HEK293 (cell line): ENCODE measurements around the gene HARS1.

Experiments used
- CTCF ChIA-PET: fragments of 350-600 bp; formaldehyde crosslinking; extraction: SDS; loops from one replicate; lab custom pipeline; 2021; ENCODE audit warnings: antibody characterized with exemption; lab: Yijun Ruan, JAX
- POLR2A ChIA-PET: fragments of 300-600 bp; formaldehyde crosslinking; extraction: SDS; loops from one replicate; lab custom pipeline; 2020; ENCODE audit warnings: antibody characterized with exemption, inconsistent platforms; lab: Yijun Ruan, JAX
- H3K27ac ChIP-seq: fragments of 200-500 bp; sonication (Bioruptor generic); 2 replicates; pipeline ENCODE4 v1.5.1; 2014; ENCODE audit warnings: low read depth, low read length, control low read depth, inconsistent platforms; ENCODE audit errors: extremely low read depth
- H3K36me3 ChIP-seq, 2 experiments: fragments of 200-500 bp in 1 of 2; sonication (Bioruptor generic) in 1 of 2; 1 replicate in 1 of 2; 2 replicates in 1 of 2; pipeline ENCODE4 v1.5.1; 2014 to 2017; ENCODE audit warnings: inconsistent platforms in 2 of 2, low read length in 2 of 2; ENCODE audit not compliant: control insufficient read depth in 2 of 2, insufficient read depth in 1 of 2
- H3K4me1 ChIP-seq: fragments of 200-500 bp; sonication (Bioruptor generic); 2 replicates; pipeline ENCODE4 v1.5.1; 2014; ENCODE audit warnings: mild to moderate bottlenecking, low read length, inconsistent platforms; ENCODE audit not compliant: control insufficient read depth, insufficient read depth
- H3K4me3 ChIP-seq: 2 replicates; pipeline ENCODE4 v1.5.1; 2011; ENCODE audit warnings: low read depth, mild to moderate bottlenecking, control low read depth, low read length, moderate library complexity
- H3K9me3 ChIP-seq: fragments of 200-500 bp; sonication (Bioruptor generic); 2 replicates; pipeline ENCODE4 v1.5.1; 2014; ENCODE audit warnings: low read depth, low read length, inconsistent platforms; ENCODE audit not compliant: control insufficient read depth, insufficient read depth
- BCL11A ChIP-seq: fragments of 450-650 bp; formaldehyde crosslinking; IDR thresholded peaks from 2 replicates; pipeline ENCODE4 v1.5.1; 2016; ENCODE audit warnings: low read depth, missing biosample characterization, missing genetic modification characterization
- GFI1B ChIP-seq: fragments of 450-650 bp; formaldehyde crosslinking; IDR thresholded peaks from 2 replicates; pipeline ENCODE4 v1.5.1; 2016; ENCODE audit warnings: missing biosample characterization, missing genetic modification characterization
- GLI4 ChIP-seq: fragments of 450-650 bp; formaldehyde crosslinking; IDR thresholded peaks from 2 replicates; pipeline ENCODE4 v1.5.1; 2016; ENCODE audit warnings: missing biosample characterization, missing genetic modification characterization
- INSM2 ChIP-seq: fragments of 450-650 bp; formaldehyde crosslinking; IDR thresholded peaks from 2 replicates; pipeline ENCODE4 v1.5.1; 2016; ENCODE audit warnings: missing biosample characterization, missing genetic modification characterization
- SCRT1 ChIP-seq: fragments of 450-650 bp; formaldehyde crosslinking; IDR thresholded peaks from 2 replicates; pipeline ENCODE4 v1.5.1; 2016; ENCODE audit warnings: missing biosample characterization, missing genetic modification characterization, borderline replicate concordance
- YY2 ChIP-seq: fragments of 450-650 bp; formaldehyde crosslinking; IDR thresholded peaks from 2 replicates; pipeline ENCODE4 v1.5.1; 2016; ENCODE audit warnings: missing biosample characterization, missing genetic modification characterization
- ZBTB11 ChIP-seq: fragments of 450-650 bp; formaldehyde crosslinking; conservative IDR thresholded peaks from 2 replicates; pipeline ENCODE4 v1.5.1; 2016; ENCODE audit warnings: low read depth, missing biosample characterization, missing genetic modification characterization
- ZBTB20 ChIP-seq: fragments of 450-650 bp; formaldehyde crosslinking; IDR thresholded peaks from 2 replicates; pipeline ENCODE4 v1.5.1; 2016; ENCODE audit warnings: missing biosample characterization, missing genetic modification characterization
- ZBTB26 ChIP-seq: fragments of 450-650 bp; formaldehyde crosslinking; optimal IDR thresholded peaks from 2 replicates; pipeline ENCODE3; 2016; ENCODE audit warnings: missing biosample characterization, mild to moderate bottlenecking, missing genetic modification characterization
- ZFP41 ChIP-seq: fragments of 450-650 bp; formaldehyde crosslinking; IDR thresholded peaks from 2 replicates; pipeline ENCODE4 v1.5.1; 2016; ENCODE audit warnings: missing biosample characterization, missing genetic modification characterization, borderline replicate concordance
- ZNF114 ChIP-seq: fragments of 450-650 bp; formaldehyde crosslinking; IDR thresholded peaks from 2 replicates; pipeline ENCODE4 v1.5.0; 2017; ENCODE audit warnings: missing biosample characterization, missing genetic modification characterization
- ZNF140 ChIP-seq: fragments of 450-650 bp; formaldehyde crosslinking; IDR thresholded peaks from 2 replicates; pipeline ENCODE4 v1.5.1; 2016; ENCODE audit warnings: missing biosample characterization, missing genetic modification characterization
- ZNF155 ChIP-seq: fragments of 450-650 bp; formaldehyde crosslinking; IDR thresholded peaks from 2 replicates; pipeline ENCODE4 v1.5.1; 2016; ENCODE audit warnings: missing biosample characterization, missing genetic modification characterization
- ZNF184 ChIP-seq: fragments of 450-650 bp; IDR thresholded peaks from 2 replicates; pipeline ENCODE4 v1.5.1; 2018; ENCODE audit warnings: missing biosample characterization, mild to moderate bottlenecking, missing genetic modification characterization
- ZNF2 ChIP-seq: fragments of 450-650 bp; formaldehyde crosslinking; IDR thresholded peaks from 2 replicates; pipeline ENCODE4 v1.5.1; 2016; ENCODE audit warnings: missing biosample characterization, missing genetic modification characterization
- ZNF266 ChIP-seq: fragments of 450-650 bp; formaldehyde crosslinking; IDR thresholded peaks from 2 replicates; pipeline ENCODE4 v1.5.1; 2016; ENCODE audit warnings: missing biosample characterization, missing genetic modification characterization, low read depth
- ZNF391 ChIP-seq: fragments of 450-650 bp; formaldehyde crosslinking; IDR thresholded peaks from 2 replicates; pipeline ENCODE4 v1.5.1; 2016; ENCODE audit warnings: low read depth, missing biosample characterization, missing genetic modification characterization, borderline replicate concordance
- ZNF423 ChIP-seq: fragments of 450-650 bp; formaldehyde crosslinking; IDR thresholded peaks from 2 replicates; pipeline ENCODE4 v1.5.1; 2016; ENCODE audit warnings: missing biosample characterization, missing genetic modification characterization
- ZNF488 ChIP-seq: fragments of 450-650 bp; formaldehyde crosslinking; IDR thresholded peaks from 2 replicates; pipeline ENCODE4 v1.5.1; 2016; ENCODE audit warnings: missing biosample characterization, missing genetic modification characterization
- ZNF521 ChIP-seq: fragments of 450-650 bp; formaldehyde crosslinking; IDR thresholded peaks from 2 replicates; pipeline ENCODE4 v1.5.1; 2017; ENCODE audit warnings: missing biosample characterization, mild to moderate bottlenecking, missing genetic modification characterization
- ZNF555 ChIP-seq: fragments of 450-650 bp; formaldehyde crosslinking; conservative IDR thresholded peaks from 2 replicates; pipeline ENCODE4 v1.5.1; 2017; ENCODE audit warnings: missing biosample characterization, mild to moderate bottlenecking, missing genetic modification characterization, inconsistent platforms
- ZNF561 ChIP-seq: fragments of 450-650 bp; IDR thresholded peaks from 2 replicates; pipeline ENCODE4 v1.5.1; 2018; ENCODE audit warnings: missing biosample characterization, missing genetic modification characterization, borderline replicate concordance
- ZNF768 ChIP-seq: fragments of 450-650 bp; formaldehyde crosslinking; IDR thresholded peaks from 2 replicates; pipeline ENCODE4 v1.5.1; 2018; ENCODE audit warnings: missing biosample characterization, mild to moderate bottlenecking, missing genetic modification characterization
- ZNF791 ChIP-seq: fragments of 450-650 bp; formaldehyde crosslinking; IDR thresholded peaks from 2 replicates; pipeline ENCODE4 v1.5.1; 2016; ENCODE audit warnings: missing biosample characterization, missing genetic modification characterization
- ZNF843 ChIP-seq: fragments of 450-650 bp; formaldehyde crosslinking; IDR thresholded peaks from 2 replicates; pipeline ENCODE4 v1.5.1; 2016; ENCODE audit warnings: missing biosample characterization, missing genetic modification characterization
- ZSCAN23 ChIP-seq: fragments of 450-650 bp; formaldehyde crosslinking; IDR thresholded peaks from 2 replicates; pipeline ENCODE4 v1.5.1; 2016; ENCODE audit warnings: missing biosample characterization, missing genetic modification characterization
- ZXDB ChIP-seq: fragments of 450-650 bp; formaldehyde crosslinking; IDR thresholded peaks from 2 replicates; pipeline ENCODE4 v1.5.1; 2016; ENCODE audit warnings: missing biosample characterization, missing genetic modification characterization

HARS1 gene

GRCh38 chr5:140633021-140633471 lies 58.1 kb downstream of the HARS1 start, which contains the start of gene CD14 (continued):
- TF ChIP-seq ZBTB11 (tag by site-specific recombination), result no peak
- no peak for TF ChIP-seq ZNF140 (tag by site-specific recombination)
- no peak for TF ChIP-seq ZNF391 (tag by site-specific recombination)
- TF ChIP-seq ZNF555 (tag by site-specific recombination), result no peak
- TF ChIP-seq ZNF488 (tag by site-specific recombination), result no peak
- no peak for TF ChIP-seq SCRT1 (tag by site-specific recombination)
- no peak for TF ChIP-seq ZNF2
- TF ChIP-seq ZBTB26 (tag by site-specific recombination), result no peak
- no peak for TF ChIP-seq ZNF266 (tag by site-specific recombination)

GRCh38 chr5:140632366-140633020 lies 58.7 kb downstream of the HARS1 start:
- no peaks in the 10 kb centered on the region for H3K4me1 ChIP-seq
- POLR2A ChIA-PET, result interaction anchor here (0.8 to 1.4 kb wide), 4 partner anchors 15 to 75 kb away, joined by 3 to 5 read pairs (median 3); partner anchors contain the start of genes APBB3, IK, NDUFA2 and SRA1
- TF ChIP-seq ZNF791 (tag by site-specific recombination) (no peak), ZSCAN23 (tag by site-specific recombination) (no peak), ZNF155 (no peak), ZFP41 (tag by site-specific recombination) (no peak), ZNF184 (tag by site-specific recombination) (no peak), GFI1B (tag by site-specific recombination) (no peak), ZNF114 (no peak), ZXDB (tag by site-specific recombination) (no peak)
- TF ChIP-seq, all 188 proteins: peak for 0
- H3K27ac ChIP-seq, result no peak overlapping the region
- no peaks in the 10 kb centered on the region for H3K36me3 ChIP-seq
- H3K4me3 ChIP-seq, result no peak overlapping the region
- H3K9me3 ChIP-seq, result no peaks in the 10 kb centered on the region; the same call in 1 of the 2 replicates
- CTCF ChIA-PET, result interaction anchor here (0.6 to 3.2 kb wide), 2 partner anchors 86 to 260 kb away, joined by 4 to 12 read pairs; no protein-coding TSS in a partner anchor

GRCh38 chr5:140631831-140632365 lies 59.3 kb downstream of the HARS1 start:
- H3K36me3 ChIP-seq, result no peaks in the 10 kb centered on the region
- no peak overlapping the region for H3K4me3 ChIP-seq
- POLR2A ChIA-PET, result interaction anchor here (1.3 to 1.4 kb wide), 2 partner anchors 16 to 75 kb away, joined by 3 to 5 read pairs; partner anchors contain the start of genes IK, NDUFA2 and SRA1
- CTCF ChIA-PET, result no interaction called here
- no peaks in the 10 kb centered on the region; the same call in 1 of the 2 replicates for H3K9me3 ChIP-seq
- H3K27ac ChIP-seq, result no peak overlapping the region
- no peaks in the 10 kb centered on the region for H3K4me1 ChIP-seq
- TF ChIP-seq ZNF521 (no peak), ZBTB20 (tag by site-specific recombination) (no peak), GLI4 (tag by site-specific recombination) (no peak), YY2 (tag by site-specific recombination) (no peak), ZNF561 (tag by site-specific recombination) (no peak), BCL11A (tag by site-specific recombination) (no peak), ZNF768 (tag by site-specific recombination) (no peak), ZNF843 (no peak), ZNF423 (no peak), INSM2 (tag by site-specific recombination) (no peak), ZNF140 (tag by site-specific recombination) (no peak)
